ENCODE measurements around the gene TRAPPC2L. TPM values are rescaled to one million over a fixed set of nuclear protein-coding genes. Genes with fewer than 3 reads are reported as not detected.

The TRAPPC2L gene
- total RNA-seq, 1 experiment from 2014 or later = 101 TPM

DNA sequence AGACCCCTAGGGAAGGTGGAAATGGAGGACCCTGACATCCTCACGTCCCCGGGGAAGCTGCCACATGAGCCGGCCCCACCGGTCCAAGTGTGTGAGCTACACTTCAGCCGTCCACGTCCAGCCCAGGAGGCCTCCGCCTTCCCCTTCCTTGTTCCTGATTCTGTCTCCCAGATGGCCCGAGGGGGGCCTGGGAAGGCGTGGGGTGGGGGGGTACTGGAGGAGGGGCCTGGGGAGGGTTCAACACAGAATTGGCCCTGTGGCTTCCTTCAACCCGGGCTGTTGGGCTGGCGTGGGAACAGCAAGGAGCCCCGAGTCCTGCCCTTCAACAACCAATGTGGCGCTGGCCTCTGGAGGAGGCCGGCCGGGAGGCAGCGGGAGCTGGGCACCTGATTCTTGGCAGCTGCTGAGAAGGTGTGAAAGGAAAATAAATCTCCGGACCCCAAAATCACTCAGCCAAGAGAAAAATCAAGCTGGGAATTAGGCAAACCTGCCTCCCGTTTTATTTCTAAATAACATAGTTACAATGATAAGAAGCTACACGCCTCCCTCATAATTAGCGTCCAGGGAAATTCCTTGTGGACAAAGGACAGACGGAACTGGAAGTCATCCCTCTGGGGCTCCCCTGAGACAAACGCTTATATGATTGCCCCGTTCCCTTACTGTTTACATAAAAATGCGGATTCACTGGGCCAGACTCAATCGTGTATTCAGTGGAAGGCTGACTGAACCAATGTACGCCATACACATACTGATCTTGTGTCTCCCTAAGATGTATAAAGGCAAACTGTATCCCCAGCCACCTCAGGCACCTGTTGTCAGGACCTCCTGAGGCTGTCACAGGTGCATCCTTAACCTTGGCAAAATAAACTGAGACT lies 43.4 kb upstream of the TRAPPC2L start:
- TF ChIP-seq, protein P1, sequence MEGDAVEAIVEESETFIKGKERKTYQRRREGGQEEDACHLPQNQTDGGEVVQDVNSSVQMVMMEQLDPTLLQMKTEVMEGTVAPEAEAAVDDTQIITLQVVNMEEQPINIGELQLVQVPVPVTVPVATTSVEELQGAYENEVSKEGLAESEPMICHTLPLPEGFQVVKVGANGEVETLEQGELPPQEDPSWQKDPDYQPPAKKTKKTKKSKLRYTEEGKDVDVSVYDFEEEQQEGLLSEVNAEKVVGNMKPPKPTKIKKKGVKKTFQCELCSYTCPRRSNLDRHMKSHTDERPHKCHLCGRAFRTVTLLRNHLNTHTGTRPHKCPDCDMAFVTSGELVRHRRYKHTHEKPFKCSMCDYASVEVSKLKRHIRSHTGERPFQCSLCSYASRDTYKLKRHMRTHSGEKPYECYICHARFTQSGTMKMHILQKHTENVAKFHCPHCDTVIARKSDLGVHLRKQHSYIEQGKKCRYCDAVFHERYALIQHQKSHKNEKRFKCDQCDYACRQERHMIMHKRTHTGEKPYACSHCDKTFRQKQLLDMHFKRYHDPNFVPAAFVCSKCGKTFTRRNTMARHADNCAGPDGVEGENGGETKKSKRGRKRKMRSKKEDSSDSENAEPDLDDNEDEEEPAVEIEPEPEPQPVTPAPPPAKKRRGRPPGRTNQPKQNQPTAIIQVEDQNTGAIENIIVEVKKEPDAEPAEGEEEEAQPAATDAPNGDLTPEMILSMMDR (conservative IDR thresholded peaks at IDR 0.05) = no peak
- no peak for TF ChIP-seq EZH2 (IDR thresholded peaks at IDR 0.05; ENCODE audit: low read depth)
- H3K79me2 ChIP-seq (ENCODE audit: low read depth) = peaks cover 25% of the 10 kb centered on the region
- peaks cover 16% of the 10 kb centered on the region; the same call in 1 of the 2 replicates for H3K4me1 ChIP-seq (replicated peaks; ENCODE audit: insufficient read depth)
- peaks cover 48% of the 10 kb centered on the region for H3F3A ChIP-seq (ENCODE audit: insufficient read depth, low read depth)
- no peaks in the 10 kb centered on the region for H3K9me3 ChIP-seq (ENCODE audit: insufficient read depth, low read depth)
- no peaks in the 10 kb centered on the region for H3K9me2 ChIP-seq (ENCODE audit: insufficient read depth)
- H3K4me3 ChIP-seq = no peak overlapping the region
- H3K27me3 ChIP-seq (ENCODE audit: insufficient read depth, low read depth) = no peaks in the 10 kb centered on the region
- H2AFZ ChIP-seq = no peak overlapping the region
- H3K27ac ChIP-seq = no peak overlapping the region
- ChIA-PET POLR2A (ENCODE audit: unreplicated experiment) (no interaction called here), CTCF (interaction anchor here (0.6 kb wide), 1 partner anchor 269 kb away, joined by 9 read pairs; no protein-coding TSS in a partner anchor)
- no TSS peak for BruUV-seq (replicated peaks)
- intact Hi-C loops (cut with micrococcal nuclease; ENCODE audit: unreplicated experiment) = loop anchor here (5.0 kb wide), 1 partner anchor 126 kb away; the partner anchor contains the start of gene SNAI3
- H4K20me1 ChIP-seq (ENCODE audit: insufficient read depth) = peaks cover 19% of the 10 kb centered on the region
- DNase-seq = no peak
- peak overlapping the region; percentile 90 for H3K4me2 ChIP-seq
- peaks cover 11% of the 10 kb centered on the region; the same call in 1 of the 2 replicates for H3K36me3 ChIP-seq (ENCODE audit: low read depth)

DNA sequence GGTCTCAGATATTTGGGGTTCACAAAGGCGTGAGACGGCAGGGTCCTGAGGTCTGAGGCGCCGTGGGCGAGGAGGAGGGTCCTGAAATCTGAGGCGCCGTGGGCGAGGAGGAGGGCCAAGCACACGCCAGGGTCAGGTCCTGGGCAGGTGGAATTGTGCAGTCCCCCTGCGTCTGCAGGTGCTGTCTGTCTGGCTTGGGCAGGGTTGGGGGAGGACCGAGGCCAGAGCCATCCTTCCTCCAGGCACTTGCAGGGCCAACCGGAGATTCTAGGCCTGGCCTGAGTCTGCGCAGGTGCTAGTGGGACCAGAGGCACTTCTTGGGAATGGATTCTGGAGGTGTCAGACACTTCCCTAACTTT lies 42.8 kb upstream of the TRAPPC2L start:
- H3K36me3 ChIP-seq (ENCODE audit: low read depth) = peaks cover 8% of the 10 kb centered on the region; the same call in 1 of the 2 replicates
- intact Hi-C loops (cut with micrococcal nuclease; ENCODE audit: unreplicated experiment) = loop anchor here (5.0 kb wide), 1 partner anchor 127 kb away; the partner anchor contains the start of gene SNAI3
- peaks cover 18% of the 10 kb centered on the region for H4K20me1 ChIP-seq (ENCODE audit: insufficient read depth)
- peaks cover 25% of the 10 kb centered on the region for H3K79me2 ChIP-seq (ENCODE audit: low read depth)
- ChIA-PET CTCF (no interaction called here), POLR2A (ENCODE audit: unreplicated experiment) (no interaction called here)
- H3K4me1 ChIP-seq (replicated peaks; ENCODE audit: insufficient read depth) = peaks cover 16% of the 10 kb centered on the region; the same call in 1 of the 2 replicates
- DNase-seq = no peak
- H3K9me2 ChIP-seq (ENCODE audit: insufficient read depth) = no peaks in the 10 kb centered on the region
- H3K27ac ChIP-seq = no peak overlapping the region
- BruUV-seq (replicated peaks) = no TSS peak
- H3K4me2 ChIP-seq = no peak overlapping the region
- TF ChIP-seq, protein P1 (conservative IDR thresholded peaks at IDR 0.05) = no peak
- TF ChIP-seq EZH2 (IDR thresholded peaks at IDR 0.05; ENCODE audit: low read depth) = no peak
- no peak overlapping the region for H3K4me3 ChIP-seq
- H3K9me3 ChIP-seq (ENCODE audit: insufficient read depth, low read depth) = no peaks in the 10 kb centered on the region
- no peaks in the 10 kb centered on the region for H3K27me3 ChIP-seq (ENCODE audit: insufficient read depth, low read depth)
- no peak overlapping the region for H2AFZ ChIP-seq
- H3F3A ChIP-seq (ENCODE audit: insufficient read depth, low read depth) = peaks cover 42% of the 10 kb centered on the region

DNA sequence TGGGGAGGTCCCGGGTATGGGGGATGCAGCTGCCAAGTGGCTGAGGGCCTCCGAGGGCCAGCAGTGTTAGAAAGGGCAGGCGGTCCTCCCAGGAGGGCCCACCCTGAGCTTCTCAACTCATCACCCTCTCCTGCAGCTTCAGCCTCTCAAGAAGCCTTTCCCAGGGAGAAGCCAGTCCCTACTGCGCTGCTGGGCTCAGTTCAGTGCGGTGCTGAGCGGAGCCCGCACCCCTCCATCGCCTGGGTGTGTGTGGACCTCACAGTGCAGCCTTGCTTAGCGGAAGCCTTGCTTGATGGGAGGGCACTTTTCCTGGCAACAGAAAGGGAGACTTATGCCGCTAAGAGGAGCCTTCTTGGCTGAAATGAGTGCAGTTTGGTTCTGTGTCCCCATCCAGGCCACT lies 41.7 kb upstream of the TRAPPC2L start:
- H3K36me3 ChIP-seq (ENCODE audit: low read depth) = no peaks in the 10 kb centered on the region
- no peak overlapping the region for H3K4me2 ChIP-seq
- no peak for TF ChIP-seq EZH2 (IDR thresholded peaks at IDR 0.05; ENCODE audit: low read depth)
- TF ChIP-seq, protein P1 (conservative IDR thresholded peaks at IDR 0.05) = no peak
- H3K79me2 ChIP-seq (ENCODE audit: low read depth) = peaks cover 15% of the 10 kb centered on the region
- POLR2A ChIA-PET (ENCODE audit: unreplicated experiment) = interaction anchor here (0.6 kb wide), 1 partner anchor 12 kb away, joined by 3 read pairs; no protein-coding TSS in a partner anchor
- H3K27me3 ChIP-seq (ENCODE audit: insufficient read depth, low read depth) = no peaks in the 10 kb centered on the region
- no peak for DNase-seq
- H4K20me1 ChIP-seq (ENCODE audit: insufficient read depth) = peaks cover 7% of the 10 kb centered on the region
- H3K4me3 ChIP-seq = no peak overlapping the region
- H3K9me3 ChIP-seq (ENCODE audit: insufficient read depth, low read depth) = no peaks in the 10 kb centered on the region
- no peak overlapping the region for H2AFZ ChIP-seq
- CTCF ChIA-PET = interaction anchor here (0.6 kb wide), 1 partner anchor 377 kb away, joined by 6 read pairs; no protein-coding TSS in a partner anchor
- no peaks in the 10 kb centered on the region for H3K9me2 ChIP-seq (ENCODE audit: insufficient read depth)
- peaks cover 5% of the 10 kb centered on the region; the same call in 1 of the 2 replicates for H3K4me1 ChIP-seq (replicated peaks; ENCODE audit: insufficient read depth)
- BruUV-seq (replicated peaks) = no TSS peak
- no peak overlapping the region for H3K27ac ChIP-seq
- H3F3A ChIP-seq (ENCODE audit: insufficient read depth, low read depth) = peaks cover 31% of the 10 kb centered on the region
- intact Hi-C loops (cut with micrococcal nuclease; ENCODE audit: unreplicated experiment) = no loop called here
